ENCODE results near the gene SERPINA12. TPM values are rescaled to one million over a fixed set of nuclear protein-coding genes. Genes with fewer than 3 reads are reported as not detected.

Gene SERPINA12
- polyA plus RNA-seq, 1 donor from 2014 or later, result not detected

DNA sequence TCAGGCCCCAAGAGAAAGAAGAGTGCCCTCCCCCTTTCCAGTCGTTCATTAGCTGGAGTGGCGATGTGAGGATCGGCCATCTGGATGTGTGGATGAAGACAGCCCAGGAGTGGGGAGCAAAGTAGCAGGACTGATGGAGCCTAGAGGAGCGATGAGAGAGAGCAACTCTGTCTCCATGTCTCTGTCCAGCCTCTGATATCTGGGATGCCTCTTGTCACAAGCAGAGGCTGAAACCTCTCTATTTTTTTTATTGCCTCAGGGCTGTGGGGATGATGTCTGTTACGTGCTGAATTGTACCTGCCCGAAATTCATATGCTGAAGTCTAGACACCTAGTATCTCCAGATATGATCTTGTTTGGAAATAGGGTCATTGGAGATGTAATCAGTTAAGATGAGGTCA is 59.3 kb downstream of the SERPINA12 start:
- Histone ChIP-seq H3K36me3 (ENCODE audit: insufficient read depth, low read length) (no peaks in the 10 kb centered on the region), H3K9me2 (ENCODE audit: insufficient read depth, low read length) (no peaks in the 10 kb centered on the region), H3K9me3 (ENCODE audit: low read length) (no peaks in the 10 kb centered on the region), H3K79me2 (replicated peaks; ENCODE audit: insufficient read depth, low read length) (no peaks in the 10 kb centered on the region), H3K4me2 (ENCODE audit: low read length) (no peak overlapping the region), H2AFZ (ENCODE audit: low read depth, low read length) (no peak overlapping the region), H3K27ac (ENCODE audit: low read length) (no peak overlapping the region), H3K4me3 (ENCODE audit: low read length) (no peak overlapping the region), H4K20me1 (ENCODE audit: insufficient read depth) (no peaks in the 10 kb centered on the region), H3K9ac (ENCODE audit: low read length) (no peak overlapping the region), H3F3A (ENCODE audit: insufficient read depth, low read length, poor library complexity, severe bottlenecking) (no peaks in the 10 kb centered on the region), H3K27me3 (ENCODE audit: insufficient read depth, low read depth, low read length) (no peaks in the 10 kb centered on the region)
- TF ChIP-seq RAD21 (conservative IDR thresholded peaks at IDR 0.05) (no peak), MXI1 (conservative IDR thresholded peaks at IDR 0.05; ENCODE audit: poor library complexity, severe bottlenecking) (no peak), POLR2AphosphoS5 (IDR thresholded peaks at IDR 0.05) (no peak), TAF1 (IDR thresholded peaks at IDR 0.05; ENCODE audit: low read depth) (no peak), EP300 (conservative IDR thresholded peaks at IDR 0.05; ENCODE audit: poor library complexity, severe bottlenecking) (no peak), EZH2 (IDR thresholded peaks at IDR 0.05; ENCODE audit: borderline replicate concordance, insufficient read depth, low read length, poor library complexity, severe bottlenecking) (no peak), SMC3 (conservative IDR thresholded peaks at IDR 0.05; ENCODE audit: poor library complexity) (no peak)
- TF ChIP-seq, protein P1, sequence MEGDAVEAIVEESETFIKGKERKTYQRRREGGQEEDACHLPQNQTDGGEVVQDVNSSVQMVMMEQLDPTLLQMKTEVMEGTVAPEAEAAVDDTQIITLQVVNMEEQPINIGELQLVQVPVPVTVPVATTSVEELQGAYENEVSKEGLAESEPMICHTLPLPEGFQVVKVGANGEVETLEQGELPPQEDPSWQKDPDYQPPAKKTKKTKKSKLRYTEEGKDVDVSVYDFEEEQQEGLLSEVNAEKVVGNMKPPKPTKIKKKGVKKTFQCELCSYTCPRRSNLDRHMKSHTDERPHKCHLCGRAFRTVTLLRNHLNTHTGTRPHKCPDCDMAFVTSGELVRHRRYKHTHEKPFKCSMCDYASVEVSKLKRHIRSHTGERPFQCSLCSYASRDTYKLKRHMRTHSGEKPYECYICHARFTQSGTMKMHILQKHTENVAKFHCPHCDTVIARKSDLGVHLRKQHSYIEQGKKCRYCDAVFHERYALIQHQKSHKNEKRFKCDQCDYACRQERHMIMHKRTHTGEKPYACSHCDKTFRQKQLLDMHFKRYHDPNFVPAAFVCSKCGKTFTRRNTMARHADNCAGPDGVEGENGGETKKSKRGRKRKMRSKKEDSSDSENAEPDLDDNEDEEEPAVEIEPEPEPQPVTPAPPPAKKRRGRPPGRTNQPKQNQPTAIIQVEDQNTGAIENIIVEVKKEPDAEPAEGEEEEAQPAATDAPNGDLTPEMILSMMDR (IDR thresholded peaks at IDR 0.05; ENCODE audit: poor library complexity, severe bottlenecking), result no peak
- TF ChIP-seq, protein P2, sequence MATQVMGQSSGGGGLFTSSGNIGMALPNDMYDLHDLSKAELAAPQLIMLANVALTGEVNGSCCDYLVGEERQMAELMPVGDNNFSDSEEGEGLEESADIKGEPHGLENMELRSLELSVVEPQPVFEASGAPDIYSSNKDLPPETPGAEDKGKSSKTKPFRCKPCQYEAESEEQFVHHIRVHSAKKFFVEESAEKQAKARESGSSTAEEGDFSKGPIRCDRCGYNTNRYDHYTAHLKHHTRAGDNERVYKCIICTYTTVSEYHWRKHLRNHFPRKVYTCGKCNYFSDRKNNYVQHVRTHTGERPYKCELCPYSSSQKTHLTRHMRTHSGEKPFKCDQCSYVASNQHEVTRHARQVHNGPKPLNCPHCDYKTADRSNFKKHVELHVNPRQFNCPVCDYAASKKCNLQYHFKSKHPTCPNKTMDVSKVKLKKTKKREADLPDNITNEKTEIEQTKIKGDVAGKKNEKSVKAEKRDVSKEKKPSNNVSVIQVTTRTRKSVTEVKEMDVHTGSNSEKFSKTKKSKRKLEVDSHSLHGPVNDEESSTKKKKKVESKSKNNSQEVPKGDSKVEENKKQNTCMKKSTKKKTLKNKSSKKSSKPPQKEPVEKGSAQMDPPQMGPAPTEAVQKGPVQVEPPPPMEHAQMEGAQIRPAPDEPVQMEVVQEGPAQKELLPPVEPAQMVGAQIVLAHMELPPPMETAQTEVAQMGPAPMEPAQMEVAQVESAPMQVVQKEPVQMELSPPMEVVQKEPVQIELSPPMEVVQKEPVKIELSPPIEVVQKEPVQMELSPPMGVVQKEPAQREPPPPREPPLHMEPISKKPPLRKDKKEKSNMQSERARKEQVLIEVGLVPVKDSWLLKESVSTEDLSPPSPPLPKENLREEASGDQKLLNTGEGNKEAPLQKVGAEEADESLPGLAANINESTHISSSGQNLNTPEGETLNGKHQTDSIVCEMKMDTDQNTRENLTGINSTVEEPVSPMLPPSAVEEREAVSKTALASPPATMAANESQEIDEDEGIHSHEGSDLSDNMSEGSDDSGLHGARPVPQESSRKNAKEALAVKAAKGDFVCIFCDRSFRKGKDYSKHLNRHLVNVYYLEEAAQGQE (IDR thresholded peaks at IDR 0.05; ENCODE audit: borderline replicate concordance), result no peak

DNA sequence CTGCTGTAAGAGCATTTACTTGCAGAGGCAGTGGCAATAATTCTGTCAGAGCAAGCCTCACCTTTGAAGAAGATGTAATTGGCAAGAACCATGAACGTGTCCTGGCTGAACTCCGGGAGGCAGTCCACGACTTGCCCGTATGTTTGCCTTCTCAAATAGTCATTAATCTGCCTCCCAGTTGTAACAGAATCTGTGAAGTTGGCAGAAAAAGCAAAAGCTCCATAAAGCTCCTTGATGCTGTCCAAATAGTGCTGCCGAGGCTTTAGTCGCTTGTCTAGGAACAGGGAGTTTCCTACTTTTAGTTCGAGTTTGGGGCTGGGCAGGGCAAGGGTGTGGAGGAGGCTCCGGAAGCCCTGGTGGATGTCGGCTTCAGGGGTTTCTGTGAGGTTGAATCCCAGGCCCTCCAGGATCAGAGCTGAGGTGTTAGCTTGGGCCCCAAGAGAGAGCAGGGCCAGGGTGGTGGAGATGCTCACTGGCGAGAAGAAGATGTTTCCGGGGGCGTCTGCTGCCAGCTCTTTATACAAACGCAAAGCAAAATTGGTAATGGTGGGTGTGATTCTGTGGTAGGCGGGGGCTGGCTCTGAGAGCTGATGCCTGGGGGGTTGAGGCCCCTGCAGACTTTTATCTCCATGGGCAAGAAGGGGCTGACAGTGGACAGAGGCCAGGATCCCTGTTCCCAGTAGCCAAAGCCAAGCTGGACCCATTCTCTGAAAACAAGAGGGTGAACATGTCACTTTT is 61.0 kb downstream of the SERPINA12 start:
- Histone ChIP-seq H3K27ac (ENCODE audit: low read length) (no peak overlapping the region), H3K27me3 (ENCODE audit: insufficient read depth, low read depth, low read length) (no peaks in the 10 kb centered on the region)

More for the DNA sequence above, 61.0 kb downstream of the SERPINA12 start:
- no peaks in the 10 kb centered on the region for H4K20me1 ChIP-seq (ENCODE audit: insufficient read depth)
- no peak overlapping the region for H3K4me2 ChIP-seq (ENCODE audit: low read length)
- H3K79me2 ChIP-seq (replicated peaks; ENCODE audit: insufficient read depth, low read length), result no peaks in the 10 kb centered on the region
- no peak overlapping the region for H2AFZ ChIP-seq (ENCODE audit: low read depth, low read length)
- H3F3A ChIP-seq (ENCODE audit: insufficient read depth, low read length, poor library complexity, severe bottlenecking), result no peaks in the 10 kb centered on the region
- TF ChIP-seq TAF1 (IDR thresholded peaks at IDR 0.05; ENCODE audit: low read depth) (no peak), RAD21 (conservative IDR thresholded peaks at IDR 0.05) (no peak)
- TF ChIP-seq, protein P2 (IDR thresholded peaks at IDR 0.05; ENCODE audit: borderline replicate concordance), result no peak
- no peaks in the 10 kb centered on the region for H3K36me3 ChIP-seq (ENCODE audit: insufficient read depth, low read length)
- no peaks in the 10 kb centered on the region for H3K9me2 ChIP-seq (ENCODE audit: insufficient read depth, low read length)
- no peak overlapping the region for H3K4me3 ChIP-seq (ENCODE audit: low read length)
- no peaks in the 10 kb centered on the region for H3K9me3 ChIP-seq (ENCODE audit: low read length)
- no peak overlapping the region for H3K9ac ChIP-seq (ENCODE audit: low read length)

All from neural cell (in vitro differentiated cells).